HCT116 (cell line): ENCODE data around the gene GABRR2. TPM values are rescaled to one million over a fixed set of nuclear protein-coding genes. Genes with fewer than 3 reads are reported as not detected.

ENCODE experiments used
- ATAC-seq: fragments of 200-7000 bp; cut with Tn5 transposase; 2 replicates; pipeline ENCODE4 v1.9.1; 2020; ENCODE audit warnings: mild to moderate bottlenecking, moderate library complexity
- BruUV-seq: library from RNA; stranded (reverse); fragments of 400-500 nt; replicated peaks from 2 replicates; lab custom pipeline; 2021; lab: Mats Ljungman, UMichigan
- CTCF ChIA-PET: fragments of 300-600 bp; sonication (Branson Sonifier 250); formaldehyde crosslinking; loops from one replicate; lab custom pipeline; 2021; ENCODE audit warnings: antibody characterized with exemption; lab: Charles Lee
- POLR2A ChIA-PET: fragments of 300-600, 350-600 bp; sonication (Branson Sonifier 250); formaldehyde crosslinking; loops from one replicate; lab custom pipeline; 2021; ENCODE audit warnings: antibody characterized with exemption; lab: Charles Lee
- RAD21 ChIA-PET, 2 experiments: fragments of 300-600 bp; sonication (Branson Sonifier 250); formaldehyde crosslinking; loops; one replicate each; lab custom pipeline; 2023; ENCODE audit warnings: low total read pairs in 2 of 2; ENCODE audit not compliant: uncharacterized antibody in 2 of 2, unreplicated experiment in 2 of 2, low non-redundant PET in 1 of 2; lab: Charles Lee
- DNase-seq: peaks from one replicate; pipeline ENCODE4 v3.0.0-alpha.2; 2010; ENCODE audit warnings: low read depth, low spot score
- H2AFZ ChIP-seq: fragments of 200-600 bp; shearing (Covaris generic), sonication (generic); 2 replicates; pipeline ENCODE4 v1.6.1; 2017; ENCODE audit warnings: low read depth, mixed run types, mixed read lengths, antibody characterized with exemption, low read length; ENCODE audit not compliant: poor library complexity, severe bottlenecking
- H3K27ac ChIP-seq: 2 replicates; pipeline ENCODE4 v1.5.1; 2012; ENCODE audit warnings: low read depth, low read length
- H3K27me3 ChIP-seq: fragments of 200-600 bp; sonication (generic); 2 replicates; pipeline ENCODE4 v1.6.1; 2016; ENCODE audit warnings: mixed run types, low read length, mixed read lengths; ENCODE audit not compliant: insufficient read depth
- H3K36me3 ChIP-seq, 2 experiments: fragments of 200-500 bp in 1 of 2; fragments of 200-600 bp in 1 of 2; sonication (Bioruptor generic) in 1 of 2; sonication (generic) in 1 of 2; 2 replicates each; pipeline versions ENCODE4 v1.5.1 to v1.6.1; 2014 to 2016; ENCODE audit warnings: low read length in 2 of 2, inconsistent platforms in 1 of 2, mixed read lengths in 1 of 2, mixed run types in 1 of 2; ENCODE audit not compliant: insufficient read depth in 2 of 2, control insufficient read depth in 1 of 2
- H3K4me1 ChIP-seq, 2 experiments: fragments of 200-600 bp in 1 of 2; sonication (generic) in 1 of 2; 2 replicates each; pipeline versions ENCODE4 v1.5.1 to v1.6.1; 2012 to 2017; ENCODE audit warnings: low read length in 2 of 2, inconsistent platforms in 1 of 2, mild to moderate bottlenecking in 1 of 2, mixed read lengths in 1 of 2, mixed run types in 1 of 2, moderate library complexity in 1 of 2; ENCODE audit not compliant: insufficient read depth in 2 of 2, control insufficient read depth in 1 of 2
- H3K4me2 ChIP-seq: fragments of 200-600 bp; sonication (generic); 2 replicates; pipeline ENCODE4 v1.6.1; 2017; ENCODE audit warnings: mixed run types, low read length, mixed read lengths
- H3K4me3 ChIP-seq, 2 experiments: fragments of 200-600 bp in 1 of 2; sonication (generic) in 1 of 2; replicated peaks in 1 of 2; 2 replicates each; pipeline ENCODE4 v1.5.1; 2011 to 2016; ENCODE audit warnings: low read length in 2 of 2, control low read depth in 1 of 2, low read depth in 1 of 2, mild to moderate bottlenecking in 1 of 2, mixed read lengths in 1 of 2, mixed run types in 1 of 2
- H3K79me2 ChIP-seq: fragments of 200-600 bp; sonication (generic); 2 replicates; pipeline ENCODE4 v1.6.1; 2017; ENCODE audit warnings: mild to moderate bottlenecking, mixed run types, low read length, moderate library complexity, mixed read lengths; ENCODE audit not compliant: insufficient read depth
- H3K9ac ChIP-seq: fragments of 200-600 bp; sonication (generic); 2 replicates; pipeline ENCODE4 v1.6.1; 2016; ENCODE audit warnings: low read length, mixed read lengths
- H3K9me2 ChIP-seq: fragments of 200-600 bp; sonication (generic), shearing (Covaris generic); 2 replicates; pipeline ENCODE4 v1.6.1; 2017; ENCODE audit warnings: mixed run types, mild to moderate bottlenecking, moderate library complexity; ENCODE audit not compliant: insufficient read depth
- H3K9me3 ChIP-seq, 2 experiments: fragments of 200-500 bp in 1 of 2; fragments of 200-600 bp in 1 of 2; sonication (Bioruptor generic) in 1 of 2; sonication (generic) in 1 of 2; 2 replicates each; pipeline ENCODE4 v1.6.1; 2014 to 2017; ENCODE audit warnings: low read length in 2 of 2, mixed read lengths in 2 of 2, inconsistent platforms in 1 of 2, low read depth in 1 of 2, mild to moderate bottlenecking in 1 of 2, mixed run types in 1 of 2, moderate library complexity in 1 of 2; ENCODE audit not compliant: control insufficient read depth in 1 of 2, insufficient read depth in 1 of 2
- H4K20me1 ChIP-seq: fragments of 200-600 bp; sonication (generic), shearing (Covaris generic); 2 replicates; pipeline ENCODE4 v1.6.1; 2017; ENCODE audit warnings: mixed run types, mild to moderate bottlenecking, moderate library complexity; ENCODE audit not compliant: insufficient read depth
- CTCF ChIP-seq, 3 experiments: fragments of 200-600 bp in 1 of 3; sonication (generic) in 1 of 3; IDR thresholded peaks in 2 of 3; conservative IDR thresholded peaks in 1 of 3; 2 replicates each; pipeline ENCODE4 v1.5.1; 2012 to 2017; ENCODE audit warnings: low read depth in 2 of 3, low read length in 2 of 3, antibody characterized with exemption in 1 of 3, borderline replicate concordance in 1 of 3, control low read depth in 1 of 3, mild to moderate bottlenecking in 1 of 3, mixed read lengths in 1 of 3, mixed run types in 1 of 3, moderate library complexity in 1 of 3; ENCODE audit not compliant: insufficient read depth in 1 of 3
- EGR1 ChIP-seq: IDR thresholded peaks from 2 replicates; pipeline ENCODE4 v1.6.1; 2012; ENCODE audit warnings: low read depth
- ELF1 ChIP-seq: IDR thresholded peaks from 2 replicates; pipeline ENCODE4 v1.6.1; 2012; ENCODE audit warnings: low read depth, borderline replicate concordance
- EZH2 ChIP-seq: fragments of 200-600 bp; sonication (generic); IDR thresholded peaks from 2 replicates; pipeline ENCODE4 v1.6.1; 2017; ENCODE audit warnings: antibody characterized with exemption, mixed run types
- EZH2phosphoT487 ChIP-seq: fragments of 200-600 bp; IDR thresholded peaks from 2 replicates; pipeline ENCODE4 v1.6.1; 2018; ENCODE audit warnings: antibody characterized with exemption, borderline replicate concordance
- FOSL1 ChIP-seq: IDR thresholded peaks from 2 replicates; pipeline ENCODE4 v1.6.1; 2012; ENCODE audit warnings: low read depth
- POLR2A ChIP-seq: IDR thresholded peaks from 2 replicates; pipeline ENCODE4 v1.7.0; 2011; ENCODE audit warnings: borderline replicate concordance; ENCODE audit not compliant: insufficient read depth, insufficient read length; ENCODE audit errors: extremely low read depth
- POLR2AphosphoS5 ChIP-seq: IDR thresholded peaks from 2 replicates; pipeline ENCODE4 v1.6.1; 2011; ENCODE audit warnings: mild to moderate bottlenecking, low read depth, low read length, moderate library complexity
- SIN3A ChIP-seq: IDR thresholded peaks from 2 replicates; pipeline ENCODE4 v1.6.1; 2012; ENCODE audit warnings: low read depth
- SRF ChIP-seq: IDR thresholded peaks from 2 replicates; pipeline ENCODE4 v1.6.1; 2012; ENCODE audit warnings: low read depth
- TCF7L2 ChIP-seq: IDR thresholded peaks from 2 replicates; pipeline ENCODE4 v1.7.0; 2011; ENCODE audit warnings: borderline replicate concordance, inconsistent platforms; ENCODE audit not compliant: insufficient read depth, insufficient read length; ENCODE audit errors: extremely low read depth
- ZNF274 ChIP-seq: fragments of 200-500 bp; sonication (Bioruptor generic); IDR thresholded peaks from 2 replicates; pipeline ENCODE4 v1.6.1; 2014; ENCODE audit warnings: mild to moderate bottlenecking, low read depth, low read length, inconsistent platforms
- intact Hi-C: fragments of 100-400 bp; cut with micrococcal nuclease; formaldehyde crosslinking; loops from 2 replicates; pipeline ENCODE4 v1.10.0; 2022
- total RNA-seq: library from RNA; stranded (reverse); gene quantifications from one replicate; pipeline ENCODE4 v1.2.1, GENCODE V29; 2021; ENCODE audit not compliant: unreplicated experiment
- TF ChIP-seq, protein P1 (sequence below): IDR thresholded peaks from 2 replicates; pipeline ENCODE4 v1.6.1; 2012
- TF ChIP-seq, protein P2 (sequence below): IDR thresholded peaks from 2 replicates; pipeline ENCODE4 v1.6.1; 2012; ENCODE audit warnings: low read depth

GABRR2 gene
- total RNA-seq, 1 experiment from 2014 or later, result 0.57 TPM

DNA sequence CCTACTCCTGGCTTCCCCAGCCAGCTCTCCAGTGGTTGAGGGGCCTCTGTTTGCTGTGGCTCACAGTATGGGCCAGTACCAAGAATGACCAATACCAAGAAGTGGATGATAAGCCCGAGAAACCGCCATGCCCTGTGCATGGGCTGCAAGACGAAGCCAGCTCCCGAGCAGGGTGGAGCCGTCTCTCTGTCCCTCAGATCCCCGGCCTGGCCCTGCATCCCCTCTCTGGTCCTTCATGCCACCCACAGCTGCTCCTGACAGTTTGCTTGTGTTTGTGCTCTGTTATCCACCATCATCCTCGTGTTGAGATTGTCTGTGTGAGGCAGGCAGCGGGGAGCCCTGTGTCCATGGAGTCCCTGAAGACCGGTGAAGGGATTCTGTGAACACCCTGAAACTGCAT, 36.1 kb downstream of the GABRR2 start:
- no peak overlapping the region for H3K4me3 ChIP-seq
- ChIA-PET POLR2A (no interaction called here), RAD21 (no interaction called here), CTCF (no interaction called here)
- no peaks in the 10 kb centered on the region for H3K27me3 ChIP-seq
- no peaks in the 10 kb centered on the region for H3K79me2 ChIP-seq
- H3K4me1 ChIP-seq, result peaks cover 0 to 6% of the 10 kb centered on the region in 2 experiments; a peak in 1 of 4 replicates
- no peaks in the 10 kb centered on the region for H4K20me1 ChIP-seq
- no peak for TF ChIP-seq ELF1
- TF ChIP-seq POLR2A, result no peak
- TF ChIP-seq EGR1, result no peak
- TF ChIP-seq SIN3A, result no peak
- no peak for TF ChIP-seq CTCF (IDR thresholded peaks at IDR 0.05 in 2 of 3, conservative IDR thresholded peaks at IDR 0.05 in 1 of 3; ENCODE audit: borderline replicate concordance in 1 of 3, insufficient read depth in 1 of 3, low read depth in 2 of 3, low read length in 2 of 3)
- TF ChIP-seq, protein P1, sequence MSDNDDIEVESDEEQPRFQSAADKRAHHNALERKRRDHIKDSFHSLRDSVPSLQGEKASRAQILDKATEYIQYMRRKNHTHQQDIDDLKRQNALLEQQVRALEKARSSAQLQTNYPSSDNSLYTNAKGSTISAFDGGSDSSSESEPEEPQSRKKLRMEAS, result no peak
- TF ChIP-seq POLR2AphosphoS5, result no peak
- no peak for TF ChIP-seq SRF
- TF ChIP-seq FOSL1, result no peak
- TF ChIP-seq EZH2, result no peak
- no peak for TF ChIP-seq TCF7L2
- no peak for TF ChIP-seq ZNF274
- TF ChIP-seq EZH2phosphoT487, result no peak
- TF ChIP-seq, protein P2, sequence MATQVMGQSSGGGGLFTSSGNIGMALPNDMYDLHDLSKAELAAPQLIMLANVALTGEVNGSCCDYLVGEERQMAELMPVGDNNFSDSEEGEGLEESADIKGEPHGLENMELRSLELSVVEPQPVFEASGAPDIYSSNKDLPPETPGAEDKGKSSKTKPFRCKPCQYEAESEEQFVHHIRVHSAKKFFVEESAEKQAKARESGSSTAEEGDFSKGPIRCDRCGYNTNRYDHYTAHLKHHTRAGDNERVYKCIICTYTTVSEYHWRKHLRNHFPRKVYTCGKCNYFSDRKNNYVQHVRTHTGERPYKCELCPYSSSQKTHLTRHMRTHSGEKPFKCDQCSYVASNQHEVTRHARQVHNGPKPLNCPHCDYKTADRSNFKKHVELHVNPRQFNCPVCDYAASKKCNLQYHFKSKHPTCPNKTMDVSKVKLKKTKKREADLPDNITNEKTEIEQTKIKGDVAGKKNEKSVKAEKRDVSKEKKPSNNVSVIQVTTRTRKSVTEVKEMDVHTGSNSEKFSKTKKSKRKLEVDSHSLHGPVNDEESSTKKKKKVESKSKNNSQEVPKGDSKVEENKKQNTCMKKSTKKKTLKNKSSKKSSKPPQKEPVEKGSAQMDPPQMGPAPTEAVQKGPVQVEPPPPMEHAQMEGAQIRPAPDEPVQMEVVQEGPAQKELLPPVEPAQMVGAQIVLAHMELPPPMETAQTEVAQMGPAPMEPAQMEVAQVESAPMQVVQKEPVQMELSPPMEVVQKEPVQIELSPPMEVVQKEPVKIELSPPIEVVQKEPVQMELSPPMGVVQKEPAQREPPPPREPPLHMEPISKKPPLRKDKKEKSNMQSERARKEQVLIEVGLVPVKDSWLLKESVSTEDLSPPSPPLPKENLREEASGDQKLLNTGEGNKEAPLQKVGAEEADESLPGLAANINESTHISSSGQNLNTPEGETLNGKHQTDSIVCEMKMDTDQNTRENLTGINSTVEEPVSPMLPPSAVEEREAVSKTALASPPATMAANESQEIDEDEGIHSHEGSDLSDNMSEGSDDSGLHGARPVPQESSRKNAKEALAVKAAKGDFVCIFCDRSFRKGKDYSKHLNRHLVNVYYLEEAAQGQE, result no peak
- no peak overlapping the region for H3K9ac ChIP-seq
- intact Hi-C loops, result no loop called here
- H3K36me3 ChIP-seq, result no peaks in the 10 kb centered on the region
- BruUV-seq, result no TSS peak
- no peak overlapping the region for H3K4me2 ChIP-seq
- no peak overlapping the region for H2AFZ ChIP-seq
- H3K9me3 ChIP-seq, result no peaks in the 10 kb centered on the region
- no peak for DNase-seq
- no peak overlapping the region for H3K27ac ChIP-seq
- H3K9me2 ChIP-seq, result no peaks in the 10 kb centered on the region
- ATAC-seq, result no peak
